GM21737 (cell line): Measurements from ENCODE around the gene JMJD8.

Experiments used
- ATAC-seq: cut with Tn5 transposase; IDR thresholded peaks from one replicate; pipeline ENCODE4 v1.9.1; 2021; ENCODE audit warnings: mild to moderate bottlenecking, moderate library complexity; ENCODE audit not compliant: unreplicated experiment

JMJD8 gene

DNA sequence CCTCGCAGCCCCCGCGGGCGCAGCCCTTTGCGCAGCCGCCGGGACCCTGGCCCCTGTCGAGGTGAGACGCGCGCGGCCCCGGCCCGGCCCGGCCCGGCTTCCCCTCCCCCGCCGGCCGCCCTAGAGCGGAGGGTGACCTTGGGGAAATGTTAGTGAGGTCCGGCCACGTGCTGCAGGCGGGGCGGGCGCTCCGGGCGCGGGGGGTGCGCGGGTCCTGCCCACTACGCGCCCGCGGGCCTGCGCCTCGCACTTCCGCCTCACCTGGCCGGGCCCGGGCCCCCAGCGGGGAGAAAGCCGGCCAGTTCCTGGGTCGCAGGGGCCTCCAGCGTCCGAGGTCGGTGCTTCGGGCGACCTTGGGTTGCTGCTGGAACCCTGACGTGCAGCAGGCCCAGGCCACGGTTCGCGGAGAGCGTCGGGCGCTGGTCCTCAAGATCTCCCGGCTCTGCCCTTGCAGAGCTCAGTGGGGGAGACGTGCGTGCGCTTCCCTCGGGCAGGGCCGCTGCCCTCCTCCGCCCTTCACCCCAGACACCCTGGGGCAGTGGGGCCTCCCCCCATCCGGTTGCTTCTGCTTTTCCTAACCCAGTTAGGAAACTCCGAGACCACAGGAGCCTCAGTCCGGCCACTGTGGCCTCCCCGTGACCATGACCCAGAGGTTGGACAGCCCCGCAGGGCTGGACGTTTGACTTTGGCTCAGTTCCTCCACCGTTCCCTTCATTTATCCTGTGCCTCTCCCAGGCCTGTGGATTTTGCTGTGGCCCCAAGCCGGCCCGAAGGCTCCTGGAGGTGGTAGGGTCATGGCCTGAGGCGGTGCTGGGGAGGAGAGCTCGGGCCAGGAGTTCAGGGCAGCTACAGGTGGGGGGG is 41.7 kb downstream of the JMJD8 start:
- ATAC-seq = peak; percentile 37

DNA sequence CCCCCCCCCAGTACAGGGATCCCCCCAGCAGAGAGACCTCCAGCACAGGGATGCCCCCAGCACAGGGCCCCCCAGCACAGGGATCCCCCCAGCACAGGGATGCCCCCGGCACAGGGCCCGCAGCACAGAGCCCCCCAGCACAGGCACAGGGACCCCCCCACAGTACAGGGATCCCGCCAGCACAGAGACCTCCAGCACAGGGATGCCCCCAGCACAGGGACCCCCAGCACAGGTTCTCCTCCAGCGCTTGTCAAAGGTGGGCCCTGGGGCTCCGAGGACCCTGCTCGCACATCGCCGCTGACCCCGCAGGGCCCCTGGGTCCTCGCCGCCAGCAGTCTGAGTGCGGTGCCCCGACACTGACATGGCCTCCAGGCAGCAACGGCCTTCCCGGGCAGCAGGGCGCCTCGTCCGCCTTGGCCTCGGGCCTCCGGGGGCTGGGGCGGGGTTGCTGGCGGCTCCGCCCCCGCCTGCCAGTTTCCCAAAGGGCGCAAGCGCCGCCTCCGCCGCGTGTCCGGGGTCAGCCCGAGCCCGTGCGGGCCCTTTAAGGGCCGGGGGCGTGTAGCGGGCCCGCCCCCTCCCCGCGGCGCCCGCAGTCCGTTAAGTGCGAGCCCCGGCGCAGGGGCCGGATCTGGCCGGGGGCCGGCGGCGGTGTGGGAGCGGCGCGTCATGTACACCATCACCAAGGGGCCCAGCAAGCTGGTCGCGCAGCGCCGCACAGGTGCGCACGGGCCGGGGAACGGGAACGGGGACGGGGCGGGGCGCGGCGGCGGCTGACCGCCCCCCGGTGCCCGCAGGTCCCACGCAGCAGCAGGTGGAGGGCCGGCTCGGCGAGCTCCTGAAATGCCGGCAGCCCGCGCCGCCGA is 42.6 kb downstream of the JMJD8 start, which contains the start of gene MCRIP2:
Gene MCRIP2 (plus strand): TSS at position 503 of the 863 bp plus-strand sequence. CDS start 164 bp downstream, at position 667.
- ATAC-seq = peak; percentile 49

DNA sequence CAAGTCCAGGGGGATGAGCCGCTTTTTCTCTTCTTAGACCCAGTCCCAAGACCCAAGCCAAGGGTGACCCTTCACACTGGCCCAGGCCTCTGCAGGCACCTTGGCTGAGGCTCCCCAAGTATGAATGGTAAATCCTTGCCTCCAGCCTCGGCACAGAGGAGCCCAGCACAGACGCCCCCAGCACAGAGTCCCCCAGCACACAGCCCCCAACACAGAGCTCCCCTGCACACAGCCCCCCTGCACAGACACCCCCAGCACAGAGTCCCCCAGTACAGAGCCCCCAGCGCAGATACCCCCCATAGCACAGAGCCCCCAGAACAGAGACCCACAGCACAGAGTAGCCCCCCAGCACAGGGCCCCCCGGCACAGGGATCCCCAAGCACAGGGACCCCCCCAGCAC is 43.5 kb downstream of the JMJD8 start:
- ATAC-seq = no peak

DNA sequence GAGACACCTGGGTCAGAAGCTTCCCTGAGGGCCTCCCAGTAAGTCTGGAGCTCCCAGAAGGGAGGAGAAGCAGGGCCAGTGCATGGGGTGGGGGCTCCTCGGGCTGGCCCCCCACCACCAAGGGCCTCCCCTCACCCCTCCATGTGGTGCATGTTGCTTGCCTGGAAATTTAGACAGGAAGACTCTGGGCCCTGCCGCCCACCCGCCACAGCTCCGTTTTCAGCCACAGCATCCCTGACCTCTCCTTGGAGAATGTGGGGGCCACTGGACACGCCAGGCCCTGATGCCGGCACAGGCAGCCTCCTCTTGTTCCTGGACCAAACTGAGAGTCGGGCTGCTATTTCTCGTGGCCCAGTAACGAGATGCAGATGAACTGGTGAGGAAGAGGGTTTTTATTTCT is 45.3 kb downstream of the JMJD8 start:
- ATAC-seq = no peak

DNA sequence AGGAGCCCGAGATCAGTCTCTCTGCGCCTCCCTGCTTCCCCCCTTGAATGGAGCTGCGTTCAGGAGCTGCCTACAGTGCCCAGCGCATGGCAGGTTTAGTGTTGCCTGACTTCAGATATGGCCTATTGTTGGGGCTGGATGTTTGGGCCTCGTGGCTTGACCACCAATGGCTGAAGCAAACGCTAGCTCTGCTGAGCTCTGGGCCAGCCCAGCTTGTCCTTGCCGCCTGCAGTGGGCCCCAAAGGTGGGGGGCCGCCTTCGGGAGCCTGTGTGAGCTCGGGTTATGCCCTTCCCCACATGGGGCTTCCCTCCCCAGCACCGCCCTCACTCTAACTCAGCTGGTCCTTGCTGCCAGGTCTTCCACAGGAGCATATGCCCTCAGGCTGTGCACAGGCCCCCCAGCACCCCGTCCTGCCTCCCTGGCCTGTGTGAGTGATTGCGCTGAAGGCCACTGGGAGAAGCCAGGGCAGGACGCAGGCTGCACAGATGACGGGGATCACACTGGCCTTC is 46.0 kb downstream of the JMJD8 start:
- ATAC-seq = no peak

DNA sequence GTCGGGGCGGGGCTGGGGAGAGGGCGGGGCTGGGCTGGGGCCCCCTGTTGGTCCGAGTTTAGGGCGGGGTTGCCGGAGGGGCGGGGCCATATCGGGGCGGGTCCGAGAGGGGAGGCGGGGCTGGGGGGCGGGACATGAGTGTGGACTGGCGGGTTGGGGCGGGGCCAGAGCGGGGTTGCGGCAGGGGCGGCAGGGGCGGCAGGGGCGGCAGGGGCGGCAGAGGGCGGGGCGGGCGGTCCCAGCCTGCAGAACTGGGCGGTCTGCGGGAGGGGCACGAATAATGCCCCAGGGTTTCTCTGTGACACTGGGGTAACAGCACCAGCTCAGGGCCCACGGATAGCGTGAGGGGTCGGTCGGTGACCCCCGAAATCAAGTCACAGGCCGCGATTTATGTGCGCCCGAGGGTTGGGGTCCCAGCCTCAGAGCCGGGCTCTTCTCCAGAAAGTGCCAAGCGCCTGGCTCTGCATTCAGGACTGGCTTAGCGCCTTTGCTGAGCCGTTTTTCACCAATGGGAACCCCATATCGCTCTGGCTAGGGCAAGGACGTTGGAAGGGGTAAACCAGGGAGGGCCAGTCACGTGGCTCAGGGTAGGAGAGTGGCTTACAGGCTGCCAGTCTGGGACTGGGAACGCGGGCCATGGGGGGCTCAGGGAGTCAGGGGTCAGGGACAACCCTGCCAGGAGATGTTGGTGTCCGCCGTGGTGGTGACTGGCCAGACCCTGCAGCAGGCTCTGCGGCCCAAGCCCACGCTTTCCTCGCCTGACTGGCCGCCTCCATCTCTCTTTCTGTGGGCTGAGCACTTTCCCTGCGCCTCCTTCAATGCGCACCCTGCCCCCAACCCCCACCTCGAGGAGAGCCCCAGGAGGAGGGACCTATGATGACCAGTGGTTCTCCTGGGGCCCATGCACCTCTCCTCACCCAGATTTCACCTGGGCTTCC is 46.8 kb downstream of the JMJD8 start:
- ATAC-seq = no peak

DNA sequence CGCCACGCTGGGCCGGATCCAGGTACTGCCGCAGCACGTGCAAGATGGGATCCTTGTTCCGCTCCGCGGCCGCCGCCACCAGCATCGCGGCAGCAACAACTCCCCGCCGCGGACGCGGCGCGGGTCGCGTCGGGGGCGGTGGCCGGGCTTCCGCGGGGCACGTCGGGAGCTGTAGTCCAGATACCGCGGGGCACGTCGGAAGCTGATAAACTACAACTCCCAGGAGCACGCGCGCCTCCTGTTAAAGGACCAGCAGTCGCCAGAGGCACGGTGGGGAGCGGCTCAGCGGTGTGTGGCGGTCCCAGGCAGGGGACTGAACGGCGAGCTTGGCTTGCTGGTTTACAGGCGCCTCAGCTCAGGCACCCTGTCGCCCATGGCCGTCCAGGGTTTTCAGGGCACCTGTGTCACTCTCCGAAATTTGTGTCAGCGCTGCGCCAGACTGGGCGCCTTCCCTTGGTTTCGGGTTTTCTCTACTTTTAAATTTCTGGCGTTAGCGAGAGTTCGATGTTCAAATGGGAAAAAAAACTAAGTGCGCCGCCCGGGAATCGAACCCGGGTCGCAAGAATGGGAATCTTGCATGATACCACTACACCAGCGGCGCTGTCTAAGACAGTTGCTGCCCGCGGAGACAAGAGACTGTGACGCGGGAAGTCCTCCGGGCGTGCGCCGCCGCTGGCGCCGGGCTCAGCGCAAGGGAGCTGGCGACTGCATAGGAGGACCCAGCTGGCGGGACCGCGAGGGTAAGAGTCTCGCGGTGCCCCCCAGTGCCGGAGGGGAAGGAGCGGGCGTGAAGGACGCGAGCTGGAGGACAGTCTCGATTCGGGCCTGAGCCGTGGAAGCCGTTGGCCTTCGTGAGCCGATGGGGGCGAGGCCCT is 47.7 kb downstream of the JMJD8 start, which contains the start of gene METTL26:
Gene METTL26 (minus strand): TSS at position 100 of the 875 bp plus-strand sequence. CDS start 15 bp downstream, at position 85.
- ATAC-seq = peak; percentile 63

DNA sequence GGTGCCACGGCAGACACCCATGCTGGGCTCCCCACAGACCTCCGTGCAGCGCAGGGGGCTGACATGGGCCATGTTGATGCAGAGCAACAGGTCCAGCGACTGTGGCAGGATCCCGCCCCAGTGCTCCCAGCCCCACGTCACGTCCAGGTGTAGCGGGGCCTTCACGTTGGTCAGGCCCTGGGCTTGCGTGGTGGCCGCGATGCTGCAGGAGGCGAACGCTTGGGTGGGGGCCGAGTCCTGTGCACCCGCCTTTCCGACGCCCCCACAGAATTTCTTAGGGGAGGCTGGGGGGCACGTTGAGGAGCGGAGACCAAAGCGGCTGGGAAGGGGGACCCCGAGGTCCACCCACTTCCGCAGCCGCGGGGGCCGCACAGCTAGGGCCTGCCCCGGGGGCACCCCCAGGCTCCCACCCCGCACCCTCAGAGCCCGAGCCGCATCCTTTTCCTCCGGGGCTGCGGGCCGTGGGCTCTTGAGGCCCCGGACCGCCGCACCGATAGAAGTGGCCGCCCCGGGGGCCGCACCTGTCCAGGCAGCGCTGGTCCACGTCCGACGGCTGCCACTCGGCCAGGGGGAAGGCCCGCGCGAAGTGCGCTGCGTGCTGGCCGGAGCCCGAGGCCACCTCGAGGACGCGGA is 48.4 kb downstream of the JMJD8 start:
- peak; percentile 1 for ATAC-seq

DNA sequence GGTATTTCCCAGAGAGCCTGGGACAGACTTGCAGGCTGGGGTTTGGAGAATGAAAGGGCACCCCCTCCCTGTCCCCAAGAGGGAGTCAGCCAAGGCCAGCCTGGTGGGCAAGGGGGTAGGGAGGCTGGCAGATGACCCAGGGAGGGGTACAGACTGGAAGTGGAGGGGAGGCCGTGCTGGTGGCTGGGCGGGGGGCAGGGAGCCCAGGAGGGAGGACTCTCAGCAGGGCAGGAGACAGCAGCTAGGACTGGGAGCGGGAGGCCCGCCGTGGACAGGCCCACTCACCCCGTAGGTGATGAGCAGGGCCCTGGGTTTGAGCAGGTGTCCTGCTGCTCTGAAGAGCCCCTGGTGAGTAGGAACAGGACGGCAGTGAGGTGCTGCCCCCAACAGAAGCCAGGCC is 49.1 kb downstream of the JMJD8 start:
- ATAC-seq = no peak

DNA sequence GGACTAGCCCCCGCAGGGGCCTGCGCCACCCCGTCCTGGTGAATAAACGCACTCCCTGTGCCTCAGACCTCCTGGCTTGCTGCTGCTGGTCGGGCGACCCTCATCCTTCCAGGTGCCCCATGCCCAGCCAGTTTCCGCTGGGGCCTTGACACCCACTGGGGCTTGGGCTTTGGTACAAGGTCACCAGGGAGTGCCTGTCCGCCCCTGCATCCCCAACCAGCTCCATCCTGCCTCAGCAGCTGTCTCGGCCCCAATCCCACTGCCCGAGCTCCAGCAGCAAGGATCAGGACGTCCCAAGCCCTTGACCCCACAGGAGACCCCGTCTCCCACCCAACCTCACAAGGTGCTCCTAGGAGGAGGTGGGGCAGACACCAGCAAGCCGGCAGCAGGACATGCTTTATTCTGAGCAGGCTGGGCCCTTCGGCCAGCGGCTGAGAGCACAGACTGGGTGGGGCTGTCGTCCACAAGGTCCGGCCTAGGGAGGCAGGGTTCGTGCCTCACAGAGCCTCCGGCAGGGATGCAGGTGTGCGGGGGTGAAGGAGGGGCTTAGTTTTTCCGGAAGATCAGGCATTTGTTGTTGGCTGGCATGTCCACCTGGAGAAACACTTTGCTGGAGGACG is 50.0 kb downstream of the JMJD8 start:
- ATAC-seq = no peak

DNA sequence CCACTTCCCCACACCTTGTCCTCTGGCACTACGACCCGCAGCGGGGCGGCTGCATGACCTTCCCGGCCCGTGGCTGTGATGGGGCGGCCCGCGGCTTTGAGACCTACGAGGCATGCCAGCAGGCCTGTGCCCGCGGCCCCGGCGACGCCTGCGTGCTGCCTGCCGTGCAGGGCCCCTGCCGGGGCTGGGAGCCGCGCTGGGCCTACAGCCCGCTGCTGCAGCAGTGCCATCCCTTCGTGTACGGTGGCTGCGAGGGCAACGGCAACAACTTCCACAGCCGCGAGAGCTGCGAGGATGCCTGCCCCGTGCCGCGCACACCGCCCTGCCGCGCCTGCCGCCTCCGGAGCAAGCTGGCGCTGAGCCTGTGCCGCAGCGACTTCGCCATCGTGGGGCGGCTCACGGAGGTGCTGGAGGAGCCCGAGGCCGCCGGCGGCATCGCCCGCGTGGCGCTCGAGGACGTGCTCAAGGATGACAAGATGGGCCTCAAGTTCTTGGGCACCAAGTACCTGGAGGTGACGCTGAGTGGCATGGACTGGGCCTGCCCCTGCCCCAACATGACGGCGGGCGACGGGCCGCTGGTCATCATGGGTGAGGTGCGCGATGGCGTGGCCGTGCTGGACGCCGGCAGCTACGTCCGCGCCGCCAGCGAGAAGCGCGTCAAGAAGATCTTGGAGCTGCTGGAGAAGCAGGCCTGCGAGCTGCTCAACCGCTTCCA is 50.6 kb downstream of the JMJD8 start:
- no peak for ATAC-seq

DNA sequence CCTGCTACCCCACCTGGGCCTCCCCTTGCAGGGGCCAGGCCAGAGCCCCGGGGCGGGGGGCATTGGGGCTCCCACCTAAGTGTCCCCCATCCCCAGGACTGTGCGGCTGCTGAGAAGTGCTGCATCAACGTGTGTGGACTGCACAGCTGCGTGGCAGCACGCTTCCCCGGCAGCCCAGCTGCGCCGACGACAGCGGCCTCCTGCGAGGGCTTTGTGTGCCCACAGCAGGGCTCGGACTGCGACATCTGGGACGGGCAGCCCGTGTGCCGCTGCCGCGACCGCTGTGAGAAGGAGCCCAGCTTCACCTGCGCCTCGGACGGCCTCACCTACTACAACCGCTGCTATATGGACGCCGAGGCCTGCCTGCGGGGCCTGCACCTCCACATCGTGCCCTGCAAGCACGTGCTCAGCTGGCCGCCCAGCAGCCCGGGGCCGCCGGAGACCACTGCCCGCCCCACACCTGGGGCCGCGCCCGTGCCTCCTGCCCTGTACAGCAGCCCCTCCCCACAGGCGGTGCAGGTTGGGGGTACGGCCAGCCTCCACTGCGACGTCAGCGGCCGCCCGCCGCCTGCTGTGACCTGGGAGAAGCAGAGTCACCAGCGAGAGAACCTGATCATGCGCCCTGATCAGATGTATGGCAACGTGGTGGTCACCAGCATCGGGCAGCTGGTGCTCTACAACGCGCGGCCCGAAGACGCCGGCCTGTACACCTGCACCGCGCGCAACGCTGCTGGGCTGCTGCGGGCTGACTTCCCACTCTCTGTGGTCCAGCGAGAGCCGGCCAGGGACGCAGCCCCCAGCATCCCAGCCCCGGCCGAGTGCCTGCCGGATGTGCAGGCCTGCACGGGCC is 51.4 kb downstream of the JMJD8 start:
- no peak for ATAC-seq

DNA sequence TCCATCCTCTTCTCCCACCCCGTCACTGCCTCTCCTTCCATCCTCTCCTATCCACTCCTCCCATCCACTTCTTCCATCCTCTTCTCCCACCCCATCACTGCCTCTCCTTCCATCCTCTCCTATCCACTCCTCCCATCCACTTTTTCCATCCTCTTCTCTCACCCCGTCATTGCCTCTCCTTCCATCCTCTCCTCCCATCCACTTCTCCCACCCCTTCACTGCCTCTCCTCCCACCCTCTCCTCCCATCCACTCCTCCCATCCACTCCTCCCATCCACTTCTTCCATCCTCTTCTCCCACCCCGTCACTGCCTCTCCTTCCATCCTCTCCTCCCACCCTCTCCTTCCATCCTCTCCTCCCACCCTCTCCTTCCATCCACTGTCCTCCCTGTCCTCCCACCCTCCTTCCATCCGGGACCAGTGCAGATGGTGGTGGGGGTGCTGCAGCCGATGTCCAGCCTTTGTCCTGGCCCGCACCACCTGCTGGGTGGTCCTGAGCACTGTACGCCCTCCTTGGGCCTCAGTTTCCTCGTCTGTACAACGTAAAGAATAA is 52.3 kb downstream of the JMJD8 start:
- ATAC-seq = no peak
